ENCODE measurements around the gene SNX5.
A peak's percentile ranks its signal among the peaks of the same experiment; 100 is the strongest.

Gene SNX5

GRCh38 chr20:17976305-17976704 lies 7.7 kb upstream of the SNX5 start:
- TF ChIP-seq CTCF (IDR thresholded peaks at IDR 0.05; ENCODE audit: borderline replicate concordance, control extremely low read depth, extremely low read depth, insufficient read depth, missing control alignments): no peak
- in situ Hi-C loops (cut with MboI; ENCODE audit: low sequenced_read_pairs, unreplicated experiment): no loop called here
- no peak for DNase-seq (ENCODE audit: low spot score)

GRCh38 chr20:17972121-17972520 lies 3.5 kb upstream of the SNX5 start:
- DNase-seq (ENCODE audit: low spot score): no peak
- in situ Hi-C loops (cut with MboI; ENCODE audit: low sequenced_read_pairs, unreplicated experiment): no loop called here
- no peak for TF ChIP-seq CTCF (IDR thresholded peaks at IDR 0.05; ENCODE audit: borderline replicate concordance, control extremely low read depth, extremely low read depth, insufficient read depth, missing control alignments)

- no peak for DNase-seq (ENCODE audit: low spot score)
- no peak for TF ChIP-seq CTCF (IDR thresholded peaks at IDR 0.05; ENCODE audit: borderline replicate concordance, control extremely low read depth, extremely low read depth, insufficient read depth, missing control alignments)
- in situ Hi-C loops (cut with MboI; ENCODE audit: low sequenced_read_pairs, unreplicated experiment): no loop called here
Observed at GRCh38 chr20:17971300-17972013, 2.9 kb upstream of the SNX5 start.

GRCh38 chr20:17969884-17970409 lies 1.4 kb upstream of the SNX5 start:
- in situ Hi-C loops (cut with MboI; ENCODE audit: low sequenced_read_pairs, unreplicated experiment): no loop called here
- TF ChIP-seq CTCF (IDR thresholded peaks at IDR 0.05; ENCODE audit: borderline replicate concordance, control extremely low read depth, extremely low read depth, insufficient read depth, missing control alignments): no peak
- peak; percentile 57 for DNase-seq (ENCODE audit: low spot score)

GRCh38 chr20:17969278-17969883 lies 787 bp upstream of the SNX5 start:
- no peak for TF ChIP-seq CTCF (IDR thresholded peaks at IDR 0.05; ENCODE audit: borderline replicate concordance, control extremely low read depth, extremely low read depth, insufficient read depth, missing control alignments)
- in situ Hi-C loops (cut with MboI; ENCODE audit: low sequenced_read_pairs, unreplicated experiment): no loop called here
- DNase-seq (ENCODE audit: low spot score): no peak

- no peak for TF ChIP-seq CTCF (IDR thresholded peaks at IDR 0.05; ENCODE audit: borderline replicate concordance, control extremely low read depth, extremely low read depth, insufficient read depth, missing control alignments)
- DNase-seq (ENCODE audit: low spot score): no peak
- in situ Hi-C loops (cut with MboI; ENCODE audit: low sequenced_read_pairs, unreplicated experiment): no loop called here
Observed at GRCh38 chr20:17967521-17968365, 851 bp downstream of the SNX5 start.

All from GM13976 (cell line).